HG03175 (cell line): ENCODE data around the gene CFAP74.
"Not testable (repeated sequence)": the region's sequence is repeated elsewhere in the genome, so short reads cannot be mapped to it uniquely, and the experiment has no call there.

Experiments
- ATAC-seq: cut with Tn5 transposase; IDR thresholded peaks from one replicate; pipeline ENCODE4 v1.9.1; 2021; ENCODE audit warnings: mild to moderate bottlenecking, moderate library complexity; ENCODE audit not compliant: unreplicated experiment

Gene CFAP74

GRCh38 chr1:1988061-1988945, 15.3 kb downstream of the CFAP74 start:
- ATAC-seq: no peak

- ATAC-seq: no peak
Measured at GRCh38 chr1:1987142-1987510, 16.5 kb downstream of the CFAP74 start.

DNA sequence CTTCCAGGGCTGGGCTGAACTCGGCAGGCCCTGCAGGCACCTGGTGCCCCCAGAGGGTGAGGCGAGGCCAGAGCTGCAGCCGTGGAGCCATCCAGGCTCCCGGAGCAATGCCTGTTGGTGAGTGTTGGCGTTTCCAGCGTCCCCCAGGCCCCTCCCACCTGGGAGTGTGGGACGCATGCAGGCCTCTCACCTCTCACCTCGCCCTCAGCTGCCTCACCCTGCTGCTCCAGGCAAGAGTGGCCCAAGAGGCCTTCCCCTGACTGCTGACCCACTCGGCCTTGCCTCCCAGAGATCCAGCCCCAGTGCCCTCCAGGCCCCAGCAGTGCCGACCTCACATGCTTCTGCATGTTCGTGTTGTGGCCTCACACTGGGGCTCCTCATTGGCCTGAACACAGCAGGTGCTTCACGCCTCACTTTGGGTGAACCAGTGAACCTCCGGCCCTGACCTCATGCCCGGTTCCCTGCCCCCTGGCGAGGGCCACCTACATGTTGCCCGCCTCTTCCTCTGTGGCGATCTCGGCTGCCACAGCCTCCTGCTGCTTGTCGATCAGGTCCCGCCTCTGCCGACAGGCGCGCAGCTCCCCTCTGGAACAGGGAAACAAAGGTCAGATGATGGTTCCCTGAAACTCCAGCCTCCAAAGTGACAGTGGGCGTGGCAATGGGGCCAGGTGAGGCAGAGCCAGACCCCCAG, 17.0 kb downstream of the CFAP74 start:
- no peak for ATAC-seq

DNA sequence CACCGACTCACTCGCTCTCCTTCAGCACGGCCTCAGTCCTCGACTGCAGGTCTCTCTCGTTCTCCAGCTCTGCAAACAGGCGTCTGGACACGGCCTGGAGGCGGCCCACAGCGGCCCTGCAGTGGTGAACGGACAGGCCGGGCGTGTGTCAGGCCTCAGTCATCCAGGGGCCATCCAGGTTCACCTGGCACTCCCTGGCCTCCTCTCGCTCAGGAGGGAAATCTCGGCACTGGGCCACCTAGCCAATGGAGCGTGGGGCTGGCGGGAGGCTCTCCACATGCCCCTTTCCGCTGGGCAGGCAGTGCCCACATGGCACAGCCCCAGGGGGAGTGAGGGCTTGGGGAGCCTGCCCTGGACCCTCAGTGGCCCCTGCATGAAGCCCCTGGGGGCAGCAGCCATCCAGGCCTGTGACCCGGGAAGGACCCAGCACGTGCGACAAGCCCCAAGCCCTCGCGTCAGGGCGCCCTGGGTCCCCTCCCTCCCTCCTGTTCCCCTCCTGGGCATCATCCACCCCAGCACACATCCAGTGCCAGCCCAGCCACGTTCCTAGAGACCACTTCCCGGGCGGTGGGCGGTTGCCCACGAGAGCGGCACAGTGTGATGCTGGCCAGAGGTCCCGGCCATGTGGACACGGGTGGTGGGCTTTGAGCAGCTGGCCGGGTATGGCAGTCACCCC, 18.1 kb downstream of the CFAP74 start:
- ATAC-seq: no peak

DNA sequence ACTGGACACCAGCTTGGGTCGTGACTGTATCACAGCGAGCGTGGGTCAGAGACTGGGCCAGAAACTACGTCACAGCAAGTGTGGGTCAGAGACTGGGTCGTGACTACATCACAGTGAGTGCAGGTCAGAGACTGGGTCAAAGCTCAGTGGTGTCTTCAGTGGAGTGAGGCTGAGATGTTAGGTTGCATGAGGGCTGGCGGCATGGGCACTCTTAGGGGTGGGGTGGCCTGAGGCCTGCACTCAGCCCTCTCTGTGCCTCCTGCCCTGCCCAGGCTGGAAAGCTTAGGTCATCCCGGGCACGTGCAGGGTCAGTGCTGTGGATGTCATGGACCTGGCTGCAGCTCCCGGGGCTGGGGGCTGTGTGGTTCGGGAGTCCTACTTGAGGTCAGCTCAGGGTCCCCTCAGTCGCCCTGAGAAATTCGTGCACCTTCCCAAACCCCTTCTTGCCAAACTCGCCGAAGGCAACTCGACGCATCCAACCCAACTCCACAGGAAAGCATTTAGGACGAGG, 19.0 kb downstream of the CFAP74 start:
- no peak for ATAC-seq

DNA sequence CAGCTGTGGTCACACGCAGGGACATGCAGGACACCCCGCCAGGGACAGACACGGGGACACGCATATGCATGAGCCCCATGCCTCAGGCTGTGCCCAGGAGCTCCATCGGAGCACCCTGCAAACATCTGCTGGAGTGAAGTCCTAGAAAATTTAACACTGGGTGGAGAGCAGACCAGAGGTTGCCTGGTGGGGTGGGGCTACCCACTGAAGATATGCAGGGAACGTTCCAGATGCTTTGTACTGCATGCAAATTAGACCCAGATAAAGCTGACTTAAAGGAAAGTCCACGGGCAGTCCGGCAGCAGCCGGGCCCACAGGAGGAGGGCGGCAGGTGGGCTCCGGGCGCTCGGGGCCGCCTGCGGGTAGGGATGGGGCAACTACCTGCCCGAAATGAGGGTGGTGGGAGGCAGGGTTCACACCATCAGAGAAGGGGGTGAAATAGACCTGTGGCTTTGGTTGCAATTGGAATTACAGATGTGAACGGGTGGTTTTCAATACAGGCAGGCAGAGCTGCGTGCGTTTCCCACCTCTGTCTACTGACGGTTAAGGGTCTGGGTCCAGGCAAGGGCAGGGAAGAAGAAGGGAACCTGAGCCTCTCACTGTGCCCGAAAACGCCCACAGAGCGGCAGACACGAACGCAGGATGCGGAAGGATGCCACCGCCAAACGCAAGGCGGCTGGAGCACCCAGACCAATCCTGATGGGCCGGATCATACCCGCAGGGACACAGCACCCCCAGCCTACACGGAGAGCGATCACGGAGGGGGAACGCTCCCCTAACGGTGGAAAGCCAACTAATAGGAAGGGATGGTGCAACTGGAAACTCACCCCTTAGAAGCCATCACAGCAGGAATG, 21.0 kb downstream of the CFAP74 start:
- ATAC-seq: no peak

- not testable (repeated sequence) for ATAC-seq
Measured at GRCh38 chr1:1981631-1982327, 21.8 kb downstream of the CFAP74 start.

GRCh38 chr1:1981142-1981500, 22.5 kb downstream of the CFAP74 start:
- ATAC-seq: no peak

DNA sequence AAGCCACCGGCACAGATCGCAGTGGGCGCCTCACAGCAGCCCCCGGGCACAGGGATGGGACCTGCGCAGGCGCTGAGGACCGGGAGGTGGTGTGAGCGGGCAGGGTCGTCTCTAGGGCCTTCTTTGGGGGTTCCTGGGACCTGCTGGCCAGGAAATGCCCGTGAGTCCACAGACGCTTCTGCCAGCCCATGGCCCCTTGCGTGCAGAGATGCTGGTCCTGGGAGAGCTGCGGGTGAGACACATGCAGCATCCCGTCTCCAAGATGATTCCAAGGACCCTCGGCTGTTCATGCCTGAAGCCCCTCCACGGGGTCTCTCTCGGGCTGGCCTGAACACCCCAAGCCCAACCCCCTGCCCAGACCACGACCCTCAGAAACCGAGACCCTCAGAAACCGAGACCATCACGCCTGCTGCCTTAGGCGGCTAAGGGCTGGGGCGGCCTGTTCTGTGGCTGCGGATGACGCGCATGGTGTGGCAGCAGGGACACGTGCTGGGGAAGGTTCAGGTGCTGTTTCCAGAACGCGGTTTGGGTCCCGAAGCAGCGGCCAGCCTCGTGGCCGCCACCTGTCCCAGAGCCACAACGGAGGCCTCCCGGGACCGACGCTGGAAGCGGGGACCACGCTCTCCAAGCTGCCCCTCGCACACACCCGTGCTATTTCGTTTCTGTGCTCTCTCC, 23.0 kb downstream of the CFAP74 start:
- no peak for ATAC-seq

GRCh38 chr1:1979482-1980165, 24.0 kb downstream of the CFAP74 start:
- ATAC-seq: no peak

- ATAC-seq: not testable (repeated sequence)
Measured at GRCh38 chr1:1978690-1979481, 24.7 kb downstream of the CFAP74 start.

GRCh38 chr1:1978108-1978507, 25.5 kb downstream of the CFAP74 start:
- no peak for ATAC-seq

DNA sequence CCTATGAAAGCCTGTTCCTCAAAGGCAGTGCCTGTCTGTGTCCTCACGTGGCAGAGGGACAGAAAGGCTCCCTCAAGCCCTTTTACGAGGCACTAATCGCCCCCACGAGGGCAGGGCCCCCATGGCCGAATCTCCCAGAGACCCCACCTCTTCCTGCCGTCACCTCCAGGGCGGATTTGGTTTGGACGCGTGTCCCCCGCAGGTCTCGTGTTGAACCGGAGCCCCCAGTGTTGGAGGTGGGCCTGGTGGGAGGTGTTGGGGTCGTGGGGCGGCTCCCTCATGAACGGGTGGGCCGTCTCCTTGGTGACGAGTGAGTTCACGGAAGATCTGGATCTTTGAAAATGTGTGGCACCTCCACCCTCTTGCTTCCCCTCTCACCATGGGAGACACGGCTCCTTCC, 27.6 kb downstream of the CFAP74 start:
- no peak for ATAC-seq

GRCh38 chr1:1975535-1975934, 28.1 kb downstream of the CFAP74 start:
- no peak for ATAC-seq

DNA sequence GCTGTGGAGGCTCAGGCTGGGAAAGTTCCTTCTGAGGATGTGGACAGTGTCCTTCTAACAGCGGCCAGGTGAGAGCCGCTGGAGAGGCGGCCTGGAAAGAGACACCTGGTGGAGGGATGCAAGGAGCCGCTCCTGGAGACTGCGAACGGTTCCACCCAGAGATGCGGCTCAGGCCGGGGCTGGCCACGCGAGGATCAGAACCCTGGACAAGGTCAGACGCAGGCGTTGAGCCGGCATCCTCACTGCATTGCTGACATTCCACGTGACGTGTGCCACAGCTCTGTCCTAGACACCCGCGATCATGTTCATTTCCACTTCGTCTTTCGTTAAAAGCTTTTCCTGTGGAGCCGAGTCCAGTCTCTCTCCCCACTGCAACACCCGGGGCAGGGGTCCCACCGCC, 28.8 kb downstream of the CFAP74 start:
- ATAC-seq: no peak

DNA sequence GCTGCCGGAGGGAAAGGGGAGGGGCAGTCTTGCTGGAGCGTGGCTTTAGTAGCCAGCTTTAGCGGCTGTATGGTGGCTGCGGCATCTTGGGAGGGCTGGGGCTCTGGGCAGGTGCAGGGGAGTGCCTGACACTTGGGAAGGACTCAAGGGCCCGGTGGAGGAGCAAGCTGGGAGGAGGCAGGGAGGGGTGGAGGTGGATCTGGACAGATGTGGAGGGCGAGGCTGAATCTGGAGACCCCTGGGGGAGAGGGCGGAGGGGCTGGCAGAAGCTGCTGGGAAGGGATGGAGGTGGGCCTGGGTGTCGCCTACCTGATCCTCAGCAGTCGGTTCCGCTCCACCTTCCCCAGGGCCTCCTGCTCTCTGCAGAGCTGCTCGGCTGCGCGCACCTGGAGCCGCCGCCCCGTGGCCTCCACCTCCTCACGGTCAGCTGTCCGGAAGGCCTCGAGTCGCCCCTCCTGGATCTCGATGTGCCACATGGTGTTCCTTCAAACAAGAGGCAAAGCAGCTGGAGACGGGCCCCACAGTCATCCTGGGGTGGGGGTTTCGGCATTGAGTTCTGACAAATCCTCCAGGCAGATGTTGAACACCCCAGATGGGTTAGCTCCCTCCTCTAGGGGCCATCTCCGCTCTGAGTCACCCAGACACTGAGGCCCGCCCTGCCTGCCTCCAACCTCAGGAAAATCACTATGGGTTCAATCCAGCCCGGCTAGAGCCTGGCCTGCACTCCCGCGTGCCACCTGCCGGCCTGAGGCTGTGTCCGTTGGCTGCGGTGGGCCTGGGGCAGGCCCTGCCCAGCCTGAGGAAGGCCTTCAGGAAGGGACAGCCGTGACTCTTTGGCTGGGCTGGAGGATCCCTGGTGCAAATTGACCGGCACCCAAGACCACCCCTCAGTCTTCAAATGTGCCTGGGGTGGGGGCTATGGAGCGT, 29.6 kb downstream of the CFAP74 start:
- no peak for ATAC-seq
